Endothelial cell of umbilical vein (primary cell): Measurements from ENCODE around the gene CNOT11. TPM values are rescaled to one million over a fixed set of nuclear protein-coding genes. Genes with fewer than 3 reads are reported as not detected.
"Not testable (repeated sequence)": the region's sequence is repeated elsewhere in the genome, so short reads cannot be mapped to it uniquely, and the experiment has no call there.

ENCODE experiments used
- BruUV-seq: library from RNA; stranded (reverse); fragments of 400-500 nt; replicated peaks from 2 replicates; lab custom pipeline; 2021; lab: Mats Ljungman, UMichigan
- CTCF ChIA-PET: fragments of 300-600, 350-600 bp; sonication (Branson Sonifier 250); formaldehyde crosslinking; loops from one replicate; lab custom pipeline; 2021; ENCODE audit warnings: antibody characterized with exemption, inconsistent platforms; lab: Charles Lee
- POLR2A ChIA-PET: fragments of 300-600, 350-600 bp; sonication (Branson Sonifier 250); formaldehyde crosslinking; loops from one replicate; lab custom pipeline; 2021; ENCODE audit warnings: antibody characterized with exemption, inconsistent platforms; lab: Charles Lee
- DNase-seq: peaks from one replicate; pipeline ENCODE4 v3.0.0-alpha.2; 2011; ENCODE audit warnings: low read depth, low spot score
- FAIRE-seq: peaks from 2 replicates; lab custom pipeline; 2011; peaks lifted over from hg19 to GRCh38; lab: Jason Lieb, UNC
- H2AFZ ChIP-seq: 2 replicates; pipeline ENCODE4 v1.6.0; 2012; ENCODE audit warnings: low read depth, low read length, control low read depth, inconsistent platforms
- H3K27ac ChIP-seq: 2 replicates; pipeline ENCODE4 v1.5.1; 2011; ENCODE audit warnings: low read depth, mild to moderate bottlenecking, control low read depth, low read length, moderate library complexity; ENCODE audit not compliant: insufficient read depth
- H3K27me3 ChIP-seq, 2 experiments: 2 replicates each; pipeline versions ENCODE4 v1.6.0 to v1.6.1; 2011; ENCODE audit warnings: low read length in 2 of 2, mixed read lengths in 1 of 2; ENCODE audit not compliant: control insufficient read depth in 2 of 2, insufficient read depth in 2 of 2
- H3K36me3 ChIP-seq, 2 experiments: 2 replicates in 1 of 2; 3 replicates in 1 of 2; pipeline ENCODE4 v1.5.1; 2011; ENCODE audit warnings: low read length in 2 of 2, mild to moderate bottlenecking in 1 of 2, moderate library complexity in 1 of 2; ENCODE audit not compliant: control insufficient read depth in 2 of 2, insufficient read depth in 2 of 2; ENCODE audit errors: extremely low read depth in 1 of 2
- H3K4me1 ChIP-seq: 3 replicates; pipeline ENCODE4 v1.5.1; 2011; ENCODE audit warnings: mild to moderate bottlenecking, low read length; ENCODE audit not compliant: control insufficient read depth, insufficient read depth; ENCODE audit errors: extremely low read depth
- H3K4me2 ChIP-seq: 2 replicates; pipeline ENCODE4 v1.6.1; 2011; ENCODE audit warnings: low read length, control low read depth, mixed read lengths; ENCODE audit not compliant: insufficient read depth
- H3K4me3 ChIP-seq, 3 experiments: fragments of 200-600 bp in 1 of 3; sonication (generic), shearing (Covaris generic) in 1 of 3; replicated peaks in 1 of 3; 2 replicates each; pipeline ENCODE4 v1.5.1; 2011 to 2016; ENCODE audit warnings: control low read depth in 3 of 3, low read length in 3 of 3, mild to moderate bottlenecking in 2 of 3, inconsistent platforms in 1 of 3, low read depth in 1 of 3, moderate library complexity in 1 of 3; ENCODE audit not compliant: insufficient read depth in 1 of 3
- H3K79me2 ChIP-seq: 2 replicates; pipeline ENCODE4 v1.6.0; 2012; ENCODE audit warnings: low read length, inconsistent platforms; ENCODE audit not compliant: control insufficient read depth, insufficient read depth
- H3K9ac ChIP-seq: replicated peaks from 2 replicates; pipeline ENCODE3; 2011; ENCODE audit warnings: low read length, control low read depth; ENCODE audit not compliant: insufficient read depth; ENCODE audit errors: extremely low read depth
- H3K9me1 ChIP-seq: replicated peaks from 3 replicates; pipeline ENCODE4 v1.6.0; 2011; ENCODE audit warnings: mild to moderate bottlenecking, low read length; ENCODE audit not compliant: control insufficient read depth, insufficient read depth; ENCODE audit errors: extremely low read depth
- H3K9me3 ChIP-seq: replicated peaks from 2 replicates; pipeline ENCODE4 v1.5.1; 2012; ENCODE audit warnings: low read length, inconsistent platforms; ENCODE audit not compliant: control insufficient read depth, insufficient read depth
- H4K20me1 ChIP-seq: replicated peaks from 2 replicates; pipeline ENCODE3; 2011; ENCODE audit warnings: mild to moderate bottlenecking, low read length; ENCODE audit not compliant: control insufficient read depth, insufficient read depth; ENCODE audit errors: extremely low read depth
- dilution Hi-C: fragments of 300-500 bp; cut with MboI; formaldehyde crosslinking; loops from one replicate; pipeline ENCODE4 v1.15.0; 2019; ENCODE audit warnings: low sequenced_read_pairs; ENCODE audit not compliant: extremely low pct_ligation_motif_present
- intact Hi-C: fragments of 100-400 bp; cut with micrococcal nuclease; formaldehyde crosslinking; loops from one replicate; pipeline ENCODE4 v1.10.0; 2022
- polyA plus RNA-seq, 4 experiments: library from polyadenylated mRNA; depleted of rRNA in 3 of 4; stranded (reverse) in 3 of 4; unstranded in 1 of 4; fragments of >200 nt; gene quantifications; 2 replicates each; pipeline versions ENCODE4 v1.2.1 to v1.2.3, GENCODE V29; 2011 to 2012; ENCODE audit warnings: missing spikeins in 1 of 4
- total RNA-seq: library from RNA; stranded (reverse); gene quantifications from 2 replicates; pipeline ENCODE4 v1.2.3, GENCODE V29; 2021
- TF ChIP-seq, protein P1 (sequence below), 2 donors: IDR thresholded peaks; 1 replicate in 1 of 2; 2 replicates in 1 of 2; pipeline ENCODE4 v1.5.1; 2011; ENCODE audit warnings: low read length in 2 of 2, mild to moderate bottlenecking in 2 of 2, moderate library complexity in 2 of 2, control low read depth in 1 of 2, inconsistent platforms in 1 of 2, low read depth in 1 of 2; ENCODE audit not compliant: insufficient read depth in 1 of 2; ENCODE audit errors: extremely low read depth in 1 of 2

Gene CNOT11
- total and polyA plus RNA-seq, 2 donors (not counting 3 experiments of a cell fraction or from before 2014, with no cell fraction given): 40.5 to 44.3 TPM

DNA sequence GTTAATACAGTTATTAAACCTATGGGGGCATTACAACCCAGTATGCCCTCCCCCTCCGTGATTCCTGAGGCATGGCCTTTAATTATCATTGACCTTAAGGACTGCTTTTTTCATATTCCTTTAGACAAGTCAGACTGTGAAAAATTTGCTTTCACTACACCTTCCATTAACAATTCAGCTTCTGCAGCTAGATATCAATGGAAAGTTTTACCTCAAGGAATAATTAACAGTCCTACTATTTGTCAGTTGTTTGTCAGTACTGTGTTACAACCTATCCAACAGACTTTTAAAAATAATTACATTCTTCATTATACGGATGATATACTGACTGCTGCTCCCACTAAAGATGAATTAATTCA, 12.9 kb upstream of the CNOT11 start:
- H3K27ac ChIP-seq, H3K27me3 ChIP-seq, FAIRE-seq, H3K9me3 ChIP-seq, H3K79me2 ChIP-seq, dilution Hi-C loops, H3K4me1 ChIP-seq, DNase-seq, H2AFZ ChIP-seq, H3K36me3 ChIP-seq, H3K9me1 ChIP-seq, H3K9ac ChIP-seq, H3K4me2 ChIP-seq, H3K4me3 ChIP-seq, BruUV-seq, H4K20me1 ChIP-seq, POLR2A ChIA-PET: not testable (repeated sequence)
- intact Hi-C loops: loop anchor here (10.0 kb wide), 1 partner anchor 745 kb away; no protein-coding TSS in a partner anchor
- CTCF ChIA-PET: interaction anchor here (1.2 to 2.5 kb wide), 6 partner anchors 8 to 490 kb away, joined by 3 to 20 read pairs (median 8); partner anchors contain the start of gene CNOT11

DNA sequence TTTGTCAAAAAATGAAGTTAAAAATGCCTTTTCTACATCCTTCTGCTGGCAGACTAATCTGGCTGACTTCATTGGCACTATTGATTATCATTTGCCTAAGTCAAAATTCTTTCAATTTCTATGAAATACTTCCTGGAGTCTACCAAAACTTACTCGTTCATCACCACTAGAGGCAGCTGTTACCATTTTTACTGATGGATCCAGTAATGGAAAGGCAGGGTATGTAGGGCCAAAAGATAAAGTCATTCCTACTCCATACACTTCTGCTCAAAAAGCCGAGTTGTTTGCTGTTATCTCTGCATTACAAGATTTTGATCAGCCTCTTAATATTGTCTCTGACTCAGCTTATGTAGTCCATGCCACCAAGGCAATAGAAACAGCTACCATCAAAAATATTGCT, 12.0 kb upstream of the CNOT11 start:
- not testable (repeated sequence) for H2AFZ ChIP-seq
- peak; percentile 33 for DNase-seq

More for the DNA sequence above, 12.0 kb upstream of the CNOT11 start:
- POLR2A ChIA-PET, H4K20me1 ChIP-seq, H3K4me1 ChIP-seq, dilution Hi-C loops, H3K79me2 ChIP-seq, H3K36me3 ChIP-seq, H3K27me3 ChIP-seq, FAIRE-seq, H3K27ac ChIP-seq, BruUV-seq, H3K9ac ChIP-seq, H3K9me3 ChIP-seq, H3K4me2 ChIP-seq, H3K4me3 ChIP-seq, H3K9me1 ChIP-seq: not testable (repeated sequence)
- CTCF ChIA-PET: interaction anchor here (0.9 to 2.5 kb wide), 11 partner anchors 8 to 636 kb away, joined by 3 to 20 read pairs (median 4); partner anchors contain the start of gene CNOT11
- intact Hi-C loops: loop anchor here (10.0 kb wide), 1 partner anchor 744 kb away; no protein-coding TSS in a partner anchor
- TF ChIP-seq, protein P1, sequence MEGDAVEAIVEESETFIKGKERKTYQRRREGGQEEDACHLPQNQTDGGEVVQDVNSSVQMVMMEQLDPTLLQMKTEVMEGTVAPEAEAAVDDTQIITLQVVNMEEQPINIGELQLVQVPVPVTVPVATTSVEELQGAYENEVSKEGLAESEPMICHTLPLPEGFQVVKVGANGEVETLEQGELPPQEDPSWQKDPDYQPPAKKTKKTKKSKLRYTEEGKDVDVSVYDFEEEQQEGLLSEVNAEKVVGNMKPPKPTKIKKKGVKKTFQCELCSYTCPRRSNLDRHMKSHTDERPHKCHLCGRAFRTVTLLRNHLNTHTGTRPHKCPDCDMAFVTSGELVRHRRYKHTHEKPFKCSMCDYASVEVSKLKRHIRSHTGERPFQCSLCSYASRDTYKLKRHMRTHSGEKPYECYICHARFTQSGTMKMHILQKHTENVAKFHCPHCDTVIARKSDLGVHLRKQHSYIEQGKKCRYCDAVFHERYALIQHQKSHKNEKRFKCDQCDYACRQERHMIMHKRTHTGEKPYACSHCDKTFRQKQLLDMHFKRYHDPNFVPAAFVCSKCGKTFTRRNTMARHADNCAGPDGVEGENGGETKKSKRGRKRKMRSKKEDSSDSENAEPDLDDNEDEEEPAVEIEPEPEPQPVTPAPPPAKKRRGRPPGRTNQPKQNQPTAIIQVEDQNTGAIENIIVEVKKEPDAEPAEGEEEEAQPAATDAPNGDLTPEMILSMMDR (IDR thresholded peaks at IDR 0.05; ENCODE audit: extremely low read depth in 1 of 2, insufficient read depth in 1 of 2, low read depth in 1 of 2, low read length in 2 of 2): peak; percentile 33 to 40
